DND-41 (cell line): Measurements from ENCODE around the gene TBC1D7.

Source experiments
- ATAC-seq: fragments of 200-7000 bp; cut with Tn5 transposase; 3 replicates; pipeline ENCODE4 v1.9.1; 2021; ENCODE audit warnings: low read depth; ENCODE audit not compliant: insufficient read depth
- DNase-seq: peaks from one replicate; pipeline ENCODE4 v3.0.0-alpha.2; 2020
- H2AFZ ChIP-seq: 2 replicates; pipeline ENCODE4 v1.6.0; 2012; ENCODE audit warnings: low read depth, low read length
- H3K27ac ChIP-seq: 2 replicates; pipeline ENCODE4 v1.5.1; 2012; ENCODE audit warnings: low read length, inconsistent platforms
- H3K27me3 ChIP-seq: fragments of 200-600 bp; sonication (generic); 2 replicates; pipeline ENCODE4 v1.6.0; 2012; ENCODE audit warnings: low read length, mild to moderate bottlenecking, inconsistent platforms; ENCODE audit not compliant: insufficient read depth, poor library complexity
- H3K36me3 ChIP-seq: 2 replicates; pipeline ENCODE4 v1.5.1; 2012; ENCODE audit warnings: low read length, inconsistent platforms; ENCODE audit not compliant: insufficient read depth
- H3K4me1 ChIP-seq: 2 replicates; pipeline ENCODE4 v1.5.1; 2012; ENCODE audit warnings: mild to moderate bottlenecking, low read length; ENCODE audit not compliant: insufficient read depth
- H3K4me2 ChIP-seq: 2 replicates; pipeline ENCODE4 v1.6.0; 2012; ENCODE audit warnings: mild to moderate bottlenecking, moderate library complexity, low read length, inconsistent platforms; ENCODE audit not compliant: insufficient read depth
- H3K4me3 ChIP-seq, 2 experiments: fragments of 200-600 bp in 1 of 2; shearing (Covaris generic) in 1 of 2; 2 replicates each; pipeline ENCODE4 v1.5.1; 2012 to 2016; ENCODE audit warnings: inconsistent platforms in 2 of 2, low read length in 2 of 2, mild to moderate bottlenecking in 2 of 2, low read depth in 1 of 2, moderate library complexity in 1 of 2
- H3K79me2 ChIP-seq: 2 replicates; pipeline ENCODE4 v1.6.0; 2012; ENCODE audit warnings: low read length, inconsistent platforms; ENCODE audit not compliant: insufficient read depth
- H3K9ac ChIP-seq: 2 replicates; pipeline ENCODE4 v1.6.0; 2012; ENCODE audit warnings: low read depth, mild to moderate bottlenecking, inconsistent platforms, low read length, moderate library complexity
- H3K9me3 ChIP-seq: 2 replicates; pipeline ENCODE4 v1.5.1; 2012; ENCODE audit warnings: low read length, moderate library complexity, mild to moderate bottlenecking, inconsistent platforms; ENCODE audit not compliant: insufficient read depth, severe bottlenecking
- H4K20me1 ChIP-seq: 2 replicates; pipeline ENCODE4 v1.6.0; 2012; ENCODE audit warnings: low read length; ENCODE audit not compliant: insufficient read depth
- CTCF ChIP-seq: IDR thresholded peaks from 2 replicates; pipeline ENCODE4 v1.5.1; 2012; ENCODE audit warnings: borderline replicate concordance, low read length, moderate library complexity, mild to moderate bottlenecking; ENCODE audit not compliant: poor library complexity, severe bottlenecking; ENCODE audit errors: extremely low read depth
- EZH2 ChIP-seq: IDR thresholded peaks from 3 replicates; pipeline ENCODE4 v1.6.1; 2012; ENCODE audit warnings: borderline replicate concordance, low read depth, mild to moderate bottlenecking, moderate library complexity, low read length, inconsistent platforms; ENCODE audit not compliant: severe bottlenecking

The TBC1D7 gene

GRCh38 chr6:13373919-13374318 is 45.6 kb upstream of the TBC1D7 start:
- TF ChIP-seq CTCF (no peak), EZH2 (no peak)
- Histone ChIP-seq H3K27ac (no peak overlapping the region), H3K9me3 (no peaks in the 10 kb centered on the region), H3K4me1 (no peaks in the 10 kb centered on the region), H3K4me2 (no peak overlapping the region), H4K20me1 (no peaks in the 10 kb centered on the region), H3K27me3 (no peaks in the 10 kb centered on the region), H3K36me3 (no peaks in the 10 kb centered on the region), H3K9ac (no peak overlapping the region), H2AFZ (no peak overlapping the region), H3K4me3 (no peak overlapping the region), H3K79me2 (no peaks in the 10 kb centered on the region)
- ATAC-seq (no peak), DNase-seq (no peak)

DNA sequence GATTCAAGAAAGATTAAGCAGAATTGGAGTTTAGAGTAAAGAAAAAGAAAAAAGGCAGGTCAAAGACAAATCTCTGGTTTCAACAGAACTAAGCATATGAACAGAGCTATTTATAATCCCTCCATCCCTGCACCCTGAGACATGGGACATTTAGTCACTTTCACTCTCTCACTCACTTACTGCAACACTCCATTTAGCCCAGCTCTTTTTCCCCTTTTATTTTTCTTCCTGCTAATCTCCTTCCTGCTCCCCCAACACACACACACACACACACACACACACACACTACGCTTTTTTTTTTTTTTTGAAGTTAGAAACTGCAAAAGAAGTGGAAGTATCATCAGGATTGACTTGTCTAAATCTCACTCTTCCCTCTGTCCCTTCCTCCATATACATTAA is 45.1 kb upstream of the TBC1D7 start:
- Histone ChIP-seq H3K9me3 (no peaks in the 10 kb centered on the region), H3K4me2 (no peak overlapping the region), H3K36me3 (no peaks in the 10 kb centered on the region), H3K27me3 (no peaks in the 10 kb centered on the region), H2AFZ (no peak overlapping the region), H3K79me2 (no peaks in the 10 kb centered on the region), H3K27ac (no peak overlapping the region), H3K4me1 (no peaks in the 10 kb centered on the region), H3K9ac (no peak overlapping the region), H4K20me1 (no peaks in the 10 kb centered on the region), H3K4me3 (no peak overlapping the region)
- DNase-seq (no peak), ATAC-seq (no peak)
- TF ChIP-seq EZH2 (no peak), CTCF (no peak)

- H3K4me3 ChIP-seq: no peak overlapping the region
- no peaks in the 10 kb centered on the region for H3K9me3 ChIP-seq
- no peaks in the 10 kb centered on the region for H3K36me3 ChIP-seq
- no peaks in the 10 kb centered on the region for H3K79me2 ChIP-seq
- H3K27me3 ChIP-seq: no peaks in the 10 kb centered on the region
- no peaks in the 10 kb centered on the region for H3K4me1 ChIP-seq
- no peak overlapping the region for H3K27ac ChIP-seq
- no peak for ATAC-seq
- no peak for TF ChIP-seq CTCF
- TF ChIP-seq EZH2: no peak
- no peak overlapping the region for H3K4me2 ChIP-seq
- no peak for DNase-seq
- no peak overlapping the region for H2AFZ ChIP-seq
- H4K20me1 ChIP-seq: peaks cover 3% of the 10 kb centered on the region; the same call in 1 of the 2 replicates
- H3K9ac ChIP-seq: no peak overlapping the region
These were observed 44.6 kb upstream of the TBC1D7 start for GRCh38 chr6:13372688-13373487.
